HG03457 (cell line): Measurements from ENCODE around the gene NYAP1.
"Not testable (repeated sequence)": the region's sequence is repeated elsewhere in the genome, so short reads cannot be mapped to it uniquely, and the experiment has no call there.

ENCODE experiments used
- ATAC-seq: cut with Tn5 transposase; IDR thresholded peaks from one replicate; pipeline ENCODE4 v1.9.1; 2021; ENCODE audit warnings: moderate number of reproducible peaks; ENCODE audit not compliant: unreplicated experiment

The NYAP1 gene

DNA sequence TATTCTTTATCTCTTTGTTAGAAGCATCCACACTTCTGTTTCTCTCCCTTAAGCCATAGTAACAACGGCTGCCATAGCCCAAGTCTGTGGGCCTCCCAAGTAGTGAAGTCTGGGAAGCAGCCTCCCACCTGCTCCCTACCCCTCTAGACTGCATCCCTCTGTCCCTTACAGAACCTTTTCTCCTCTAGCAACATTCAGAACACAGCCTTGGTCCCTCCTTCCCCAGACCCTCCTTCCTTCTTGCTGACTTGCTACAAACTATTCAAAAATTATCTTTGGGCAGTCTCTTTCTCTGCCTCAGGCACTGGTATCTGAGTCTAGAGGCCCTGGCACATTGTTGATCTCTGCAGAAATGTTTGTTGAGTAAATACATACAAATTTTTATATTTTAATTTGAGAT is 2.3 kb upstream of the NYAP1 start:
- no peak for ATAC-seq

DNA sequence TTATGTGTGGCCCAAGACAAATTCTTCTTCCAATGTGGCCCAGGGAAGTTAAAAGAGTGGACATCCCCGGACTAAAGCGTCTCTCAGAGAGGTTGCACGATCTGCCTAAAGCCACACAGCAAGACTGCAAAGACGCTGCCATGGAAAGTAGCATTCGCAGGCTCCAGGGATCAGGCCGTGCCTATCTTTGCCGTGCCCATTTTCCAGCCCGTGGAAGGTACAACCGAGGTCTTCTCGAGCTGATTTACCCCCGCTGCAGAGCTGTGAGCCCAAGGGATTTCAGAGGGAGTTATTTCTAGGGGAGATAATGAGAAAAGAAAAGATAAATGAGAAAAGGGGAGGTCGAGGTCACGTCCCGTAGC is 1.0 kb upstream of the NYAP1 start:
- no peak for ATAC-seq

DNA sequence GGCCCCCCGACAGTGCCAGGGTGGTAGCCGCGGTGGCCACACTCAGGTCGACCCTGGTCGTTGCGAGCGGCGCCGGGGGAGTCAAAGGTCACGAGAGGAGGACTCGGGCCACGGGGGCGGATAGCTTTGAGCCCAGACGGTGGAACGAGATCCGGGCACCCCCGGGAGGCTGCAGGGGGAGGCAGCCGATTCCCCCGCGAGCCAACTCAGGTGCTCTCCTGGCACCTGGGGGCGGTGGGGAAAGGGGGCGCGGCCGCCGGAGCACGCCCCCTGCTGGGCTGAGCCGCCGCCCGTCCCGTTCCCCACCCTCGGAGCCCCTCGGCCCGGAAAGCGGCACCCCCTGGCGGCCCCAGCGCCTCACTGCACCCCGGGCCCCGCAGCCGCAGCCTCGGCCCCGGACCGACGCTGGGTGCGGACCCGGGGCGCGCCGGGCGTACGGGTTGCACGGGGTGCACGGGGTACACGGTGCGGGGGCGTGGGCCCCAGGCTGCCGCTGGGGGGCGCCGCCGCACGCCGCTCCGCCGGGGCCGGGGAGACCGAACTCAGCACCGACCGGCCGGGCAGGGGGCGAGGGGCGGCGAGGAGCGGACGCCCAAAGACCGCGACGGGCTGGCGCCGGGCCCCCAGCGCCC is 521 bp upstream of the NYAP1 start:
- ATAC-seq: peak; percentile 46

DNA sequence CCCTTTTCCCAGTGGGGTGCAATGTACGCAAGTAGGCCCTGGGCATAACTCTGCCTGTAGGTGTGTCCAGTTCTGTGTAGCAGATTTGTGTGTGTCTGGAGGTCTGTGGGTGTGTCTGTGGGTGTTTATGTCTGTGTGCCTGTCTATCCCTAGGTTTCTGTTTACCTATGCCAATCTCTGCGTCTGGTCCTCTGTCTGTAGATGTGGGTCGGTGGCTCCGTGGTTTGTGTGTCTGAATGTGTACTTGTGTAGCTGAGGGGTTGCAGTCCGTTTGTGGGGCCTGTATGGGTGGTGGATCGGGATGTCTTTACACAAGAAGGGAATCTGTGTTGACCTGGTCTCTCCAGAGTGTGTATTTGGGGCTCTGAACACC is 932 bp downstream of the NYAP1 start:
- ATAC-seq: no peak

DNA sequence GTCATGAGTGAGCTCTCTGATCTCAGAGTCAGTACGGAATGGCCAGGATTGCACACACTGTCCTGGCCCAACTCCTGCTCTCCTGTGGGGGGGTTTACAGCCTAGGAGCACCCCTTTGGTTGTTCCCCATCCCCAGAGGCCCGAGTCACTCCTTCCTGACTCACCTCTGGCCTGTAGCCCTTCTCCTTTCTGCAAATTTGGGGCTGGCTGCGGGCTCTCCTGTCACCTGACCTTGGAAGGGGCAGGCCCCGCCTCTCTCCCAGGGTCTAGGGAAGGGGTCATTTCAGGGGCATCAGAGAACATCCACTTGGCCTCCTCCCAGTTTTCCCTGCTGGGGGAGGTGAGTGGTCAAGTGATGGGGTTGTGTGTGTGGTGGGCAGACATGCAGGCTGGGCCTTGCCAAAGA is 1.7 kb downstream of the NYAP1 start:
- no peak for ATAC-seq

DNA sequence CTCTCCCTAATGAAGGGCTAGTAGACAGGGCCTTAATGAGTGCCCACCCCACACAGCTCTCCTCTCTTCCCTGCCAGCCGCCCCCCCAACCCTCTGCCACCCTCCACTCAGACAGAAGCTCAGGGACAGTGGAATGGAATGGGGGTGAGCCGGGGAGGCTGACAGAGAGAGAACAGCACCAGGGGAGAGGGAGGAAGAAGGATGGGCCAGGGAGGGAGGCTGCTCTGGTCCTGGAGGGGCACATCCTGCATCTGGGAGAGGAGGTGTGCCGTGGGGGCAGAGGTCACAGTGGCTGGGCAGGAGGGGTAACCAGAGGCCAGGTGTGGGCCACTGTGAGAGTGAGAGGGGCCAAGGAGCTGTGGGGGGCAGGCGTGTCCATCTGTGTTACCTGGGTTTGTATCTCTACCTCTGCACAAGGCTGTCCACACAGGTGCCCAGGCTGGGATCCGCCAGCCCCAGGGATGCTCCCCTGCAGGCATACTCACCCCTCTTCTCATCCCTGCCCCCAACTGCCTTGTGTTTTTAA is 2.4 kb downstream of the NYAP1 start:
- ATAC-seq: no peak

DNA sequence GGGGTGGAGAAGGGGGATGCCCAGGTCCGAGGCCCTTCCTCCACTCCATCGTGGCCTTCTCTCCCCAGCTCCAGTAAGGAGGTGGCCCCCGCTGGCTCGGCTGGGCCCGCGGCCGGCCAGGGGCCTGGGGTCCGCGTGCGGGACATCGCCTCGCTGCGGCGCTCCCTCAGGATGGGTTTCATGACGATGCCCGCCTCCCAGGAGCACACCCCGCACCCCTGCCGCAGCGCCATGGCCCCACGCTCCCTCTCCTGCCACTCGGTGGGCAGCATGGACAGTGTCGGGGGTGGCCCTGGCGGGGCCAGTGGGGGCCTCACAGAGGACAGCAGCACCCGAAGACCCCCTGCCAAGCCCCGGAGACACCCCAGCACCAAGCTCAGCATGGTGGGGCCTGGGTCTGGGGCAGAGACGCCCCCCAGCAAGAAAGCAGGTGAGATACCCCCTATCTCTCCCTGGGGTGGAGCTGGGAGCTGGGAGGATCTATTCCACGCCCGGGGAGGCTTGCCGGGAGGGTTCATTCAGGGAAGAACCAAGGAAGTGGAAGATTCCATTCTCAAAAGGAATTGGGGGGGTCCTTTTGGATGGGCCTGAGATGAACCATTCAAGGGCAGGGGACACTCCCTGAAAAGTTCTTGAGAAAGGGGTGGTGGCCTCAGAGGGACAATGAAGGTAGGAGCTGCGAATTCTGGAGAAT is 3.2 kb downstream of the NYAP1 start:
- ATAC-seq: no peak

DNA sequence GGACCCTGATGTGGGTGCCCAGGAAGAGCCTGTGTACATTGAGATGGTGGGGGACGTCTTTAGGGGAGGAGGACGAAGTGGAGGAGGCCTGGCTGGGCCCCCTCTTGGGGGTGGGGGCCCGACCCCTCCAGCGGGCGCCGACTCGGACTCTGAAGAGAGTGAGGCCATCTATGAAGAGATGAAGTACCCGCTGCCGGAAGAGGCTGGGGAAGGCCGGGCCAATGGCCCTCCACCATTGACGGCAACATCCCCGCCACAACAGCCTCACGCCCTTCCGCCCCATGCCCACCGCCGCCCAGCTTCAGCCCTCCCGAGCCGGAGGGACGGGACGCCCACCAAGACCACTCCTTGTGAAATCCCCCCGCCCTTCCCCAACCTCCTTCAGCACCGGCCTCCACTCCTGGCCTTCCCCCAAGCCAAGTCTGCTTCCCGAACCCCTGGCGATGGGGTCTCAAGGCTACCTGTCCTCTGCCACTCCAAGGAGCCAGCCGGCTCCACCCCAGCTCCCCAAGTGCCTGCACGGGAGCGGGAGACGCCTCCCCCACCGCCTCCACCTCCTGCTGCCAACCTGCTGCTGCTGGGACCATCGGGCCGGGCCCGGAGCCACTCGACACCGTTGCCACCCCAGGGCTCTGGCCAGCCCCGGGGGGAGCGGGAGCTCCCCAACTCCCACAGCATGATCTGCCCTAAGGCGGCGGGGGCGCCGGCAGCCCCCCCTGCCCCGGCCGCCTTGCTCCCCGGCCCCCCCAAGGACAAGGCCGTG is 4.8 kb downstream of the NYAP1 start:
- no peak for ATAC-seq

DNA sequence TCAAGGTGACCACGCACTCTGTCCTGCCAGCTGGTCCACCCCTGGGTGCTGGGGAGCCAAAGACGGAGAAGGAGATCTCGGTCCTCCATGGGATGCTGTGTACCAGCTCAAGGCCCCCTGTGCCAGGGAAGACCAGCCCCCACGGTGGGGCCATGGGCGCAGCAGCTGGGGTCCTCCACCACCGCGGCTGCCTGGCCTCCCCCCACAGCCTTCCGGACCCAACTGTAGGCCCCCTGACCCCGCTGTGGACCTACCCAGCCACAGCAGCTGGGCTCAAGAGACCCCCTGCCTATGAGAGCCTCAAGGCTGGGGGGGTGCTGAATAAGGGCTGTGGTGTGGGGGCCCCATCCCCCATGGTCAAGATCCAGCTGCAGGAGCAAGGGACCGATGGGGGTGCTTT is 5.4 kb downstream of the NYAP1 start:
- no peak for ATAC-seq

DNA sequence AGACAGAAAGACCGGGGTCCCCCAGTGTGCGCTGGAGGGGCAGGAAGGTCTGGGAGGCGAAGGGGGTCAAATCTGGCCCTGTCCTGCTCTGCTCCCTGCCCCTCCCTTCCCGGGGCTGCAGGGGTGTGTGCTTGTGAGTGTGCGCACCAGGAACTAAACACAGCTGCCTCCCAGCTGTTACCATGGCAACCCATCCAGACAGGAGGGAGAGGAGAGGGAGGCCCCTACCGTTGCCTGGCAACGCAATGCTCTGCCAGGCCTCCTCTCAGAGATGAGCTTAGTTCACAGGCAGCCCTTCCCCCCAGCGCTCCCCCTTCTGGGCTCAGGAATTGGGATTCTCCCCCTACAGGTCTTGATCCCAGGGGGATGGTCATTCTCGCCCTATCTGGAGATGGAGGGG is 6.1 kb downstream of the NYAP1 start:
- no peak for ATAC-seq

DNA sequence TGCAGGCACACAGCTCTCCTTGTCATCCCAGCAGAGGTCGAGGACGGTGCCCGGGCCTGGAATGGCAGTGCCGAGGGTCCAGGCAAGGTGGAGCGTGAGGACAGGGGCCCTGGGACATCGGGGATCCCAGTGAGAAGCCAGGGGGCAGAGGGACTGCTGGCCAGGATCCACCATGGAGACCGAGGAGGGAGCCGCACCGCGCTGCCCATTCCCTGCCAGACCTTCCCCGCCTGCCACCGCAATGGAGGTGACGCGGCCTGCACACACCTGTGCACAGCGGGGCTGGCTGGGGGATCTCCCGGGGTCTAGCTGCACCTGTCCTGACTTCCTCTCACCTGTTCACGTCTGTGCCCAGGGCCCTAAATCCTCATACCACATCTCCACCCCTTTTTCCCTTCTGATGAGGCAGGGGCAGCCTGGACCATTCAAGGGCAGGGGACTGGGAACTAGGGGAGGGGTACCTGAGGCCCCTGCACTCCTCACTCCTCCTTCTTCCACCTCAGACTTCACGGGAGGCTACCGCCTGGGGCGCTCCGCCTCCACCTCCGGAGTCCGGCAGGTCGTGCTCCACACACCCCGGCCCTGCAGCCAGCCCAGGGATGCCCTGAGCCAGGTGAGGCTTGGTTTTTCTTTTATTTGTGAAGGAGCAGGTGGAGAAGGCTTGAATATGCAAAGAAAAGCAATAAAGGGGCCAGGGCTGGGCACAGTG is 6.9 kb downstream of the NYAP1 start:
- ATAC-seq: no peak

DNA sequence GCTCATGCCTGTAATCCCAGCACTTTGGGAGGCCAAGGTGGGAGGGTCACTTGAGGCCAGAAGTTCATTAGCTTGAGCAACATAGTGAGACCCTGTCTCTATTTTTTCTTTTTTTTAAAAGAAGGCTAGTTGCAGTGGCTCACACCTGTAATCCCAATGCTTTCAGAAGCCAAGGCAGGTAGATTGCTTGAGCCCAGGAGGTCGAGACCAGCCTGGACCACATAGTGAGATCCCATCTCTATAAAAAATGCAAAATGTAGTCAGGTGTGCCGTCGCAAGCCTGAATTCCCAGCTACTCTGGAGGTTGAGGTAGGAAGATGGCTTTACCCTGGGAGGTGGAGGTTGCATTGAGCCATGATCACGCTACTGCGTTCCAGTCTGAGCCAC is 7.5 kb downstream of the NYAP1 start:
- ATAC-seq: no peak

DNA sequence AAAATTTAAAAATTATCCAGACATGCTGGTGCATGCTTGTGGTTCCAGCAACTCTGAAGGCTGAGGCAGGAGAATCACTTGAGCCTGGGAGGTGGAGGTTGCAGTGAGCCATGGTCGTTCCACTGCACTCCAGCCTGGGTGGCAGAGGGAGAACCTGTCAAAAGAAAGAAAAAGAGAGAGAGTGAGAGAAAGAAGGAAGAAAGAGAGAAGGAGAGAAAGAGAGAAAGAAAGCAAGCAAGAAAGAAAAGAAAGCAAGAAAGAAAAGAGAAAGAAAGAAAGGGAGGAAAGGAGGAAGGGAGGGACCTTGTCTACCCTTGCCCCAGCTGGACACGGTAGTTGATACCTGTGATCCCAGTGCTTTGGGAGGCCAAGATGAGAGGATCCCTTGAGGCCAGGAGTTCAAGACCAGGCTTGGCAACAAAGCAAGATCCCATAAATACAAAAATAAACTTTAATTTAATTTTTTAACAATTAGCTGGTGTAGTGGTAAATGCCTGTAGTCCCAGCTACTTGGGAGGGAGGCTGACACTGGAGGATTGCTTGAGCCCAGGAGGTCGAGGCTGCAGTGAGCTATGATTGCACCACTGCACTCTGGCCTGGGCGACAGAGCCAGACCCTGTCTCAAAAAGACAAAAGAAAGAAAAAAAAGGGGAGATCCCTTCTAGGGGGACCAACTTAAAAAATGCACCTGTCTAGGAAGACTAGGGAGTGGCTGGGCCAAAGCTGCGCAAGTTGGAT is 9.2 kb downstream of the NYAP1 start:
- no peak for ATAC-seq

DNA sequence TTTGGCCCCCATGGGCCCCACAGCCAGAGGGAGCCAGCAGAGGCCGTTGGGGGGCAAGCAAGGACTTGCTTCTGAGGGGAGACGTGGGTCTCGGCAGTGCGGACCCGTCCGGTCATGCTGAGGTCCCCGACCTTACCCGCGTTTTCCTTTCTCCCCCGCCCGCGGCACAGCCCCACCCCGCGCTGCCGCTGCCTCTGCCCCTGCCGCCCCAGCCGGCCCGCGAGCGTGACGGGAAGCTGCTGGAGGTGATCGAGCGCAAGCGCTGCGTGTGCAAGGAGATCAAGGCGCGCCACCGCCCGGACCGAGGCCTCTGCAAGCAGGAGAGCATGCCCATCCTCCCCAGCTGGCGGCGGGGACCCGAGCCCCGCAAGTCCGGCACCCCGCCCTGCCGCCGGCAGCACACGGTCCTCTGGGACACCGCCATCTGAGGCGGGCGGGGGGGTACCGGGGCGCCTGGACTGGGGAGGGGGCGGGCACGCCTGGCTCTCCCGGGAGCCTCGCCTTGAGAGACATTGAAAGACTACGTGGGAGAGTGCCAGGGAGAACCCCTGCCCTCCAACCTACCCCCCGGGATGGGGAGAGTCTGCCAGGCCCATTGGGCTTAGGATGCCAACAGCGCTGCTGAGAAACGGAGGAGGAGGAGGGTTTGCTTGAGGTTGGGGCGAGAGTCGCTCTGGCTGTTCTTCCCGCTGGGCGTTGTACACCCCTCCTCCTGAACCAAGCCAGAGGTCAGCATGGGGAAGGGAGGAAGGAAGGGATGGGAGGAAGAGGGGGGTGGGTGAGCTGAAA is 9.9 kb downstream of the NYAP1 start:
- no peak for ATAC-seq

DNA sequence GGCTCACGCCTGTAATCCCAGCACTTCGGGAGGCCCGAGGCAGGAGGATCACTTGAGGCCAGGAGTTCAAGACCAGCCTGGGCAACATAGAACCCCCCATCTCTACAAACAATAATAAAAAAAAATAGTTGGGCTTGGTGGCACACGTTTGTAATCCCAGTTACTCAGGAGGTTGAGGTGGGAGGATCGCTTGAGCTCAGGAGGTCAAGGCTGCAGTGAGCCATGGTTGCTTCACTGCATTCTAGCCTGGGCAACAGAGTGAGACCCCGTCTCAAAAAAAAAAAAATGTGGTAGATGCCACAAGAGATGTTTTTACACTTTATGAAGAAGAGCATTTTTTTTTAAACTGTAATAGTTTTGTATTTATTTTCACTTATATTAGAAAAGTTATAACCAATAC is 12.8 kb downstream of the NYAP1 start:
- ATAC-seq: no peak

DNA sequence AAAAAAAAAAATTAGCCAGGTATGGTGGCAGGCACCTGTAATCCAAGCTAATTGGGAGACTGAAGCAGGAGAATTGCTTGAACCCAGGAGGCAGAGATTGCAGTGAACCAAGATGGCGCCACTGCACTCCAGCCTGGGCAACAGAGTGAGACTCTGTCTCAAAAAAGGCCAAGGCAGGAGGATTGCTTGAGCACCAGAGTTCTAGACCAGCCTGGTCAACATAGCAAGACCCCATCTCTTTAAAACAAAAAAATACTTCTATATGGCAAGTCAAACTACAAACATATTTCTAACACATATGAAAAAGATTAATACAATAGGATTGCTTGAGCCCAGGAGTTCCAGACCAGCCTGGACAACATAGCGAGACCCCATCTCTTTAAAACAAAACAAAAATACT is 17.0 kb downstream of the NYAP1 start:
- ATAC-seq: not testable (repeated sequence)

DNA sequence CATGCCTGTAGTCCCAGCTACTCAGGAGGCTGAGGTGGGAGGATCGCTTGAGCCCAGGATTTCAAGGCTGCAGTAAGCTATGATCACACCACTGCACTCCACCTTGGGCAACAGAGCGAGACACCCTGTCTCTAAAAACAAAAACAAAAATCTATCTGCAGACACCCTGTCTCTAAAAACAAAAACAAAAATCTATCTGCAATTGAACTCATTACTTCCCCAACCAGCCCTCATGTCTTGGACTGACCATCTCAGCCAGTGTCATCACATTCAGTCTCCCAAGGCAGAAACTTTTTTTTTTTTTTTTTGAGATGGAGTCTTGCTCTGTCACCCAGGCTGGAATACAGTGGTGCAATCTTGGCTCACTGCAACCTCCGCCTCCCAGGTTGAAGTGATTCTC is 20.3 kb downstream of the NYAP1 start:
- not testable (repeated sequence) for ATAC-seq

DNA sequence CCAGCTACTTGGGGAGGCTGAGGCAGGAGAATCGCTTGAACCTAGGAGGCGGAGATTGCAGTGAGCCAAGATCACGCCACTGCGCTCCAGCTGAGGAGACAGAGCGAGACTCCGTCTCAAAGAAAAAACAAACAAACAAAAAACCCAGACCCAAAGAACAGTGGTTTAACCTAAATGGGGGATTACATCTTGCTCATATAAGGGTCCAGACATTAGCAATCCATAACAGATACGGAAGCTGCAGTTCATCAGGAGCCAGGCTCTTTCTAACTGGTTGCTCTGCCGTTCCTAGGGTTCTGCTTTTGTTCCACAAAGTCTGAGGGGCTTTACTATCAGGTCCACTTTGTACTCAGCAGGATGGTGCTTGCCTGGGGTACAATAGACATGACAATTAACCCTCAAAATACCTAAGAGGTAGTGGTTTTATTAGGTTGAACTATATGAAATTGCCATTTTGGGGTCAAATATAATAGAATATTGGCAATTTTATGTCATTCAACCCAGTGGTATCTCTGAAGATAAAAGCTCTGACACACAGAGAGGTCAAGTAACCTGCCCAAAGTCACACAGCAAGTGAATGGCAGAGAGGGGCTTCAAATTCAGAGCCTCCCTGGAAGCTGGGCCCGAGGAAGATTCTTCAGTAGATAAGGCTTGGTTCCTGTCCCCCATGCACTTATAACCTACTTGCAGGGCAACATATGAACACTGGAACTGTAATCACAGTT is 21.3 kb downstream of the NYAP1 start:
- no peak for ATAC-seq

DNA sequence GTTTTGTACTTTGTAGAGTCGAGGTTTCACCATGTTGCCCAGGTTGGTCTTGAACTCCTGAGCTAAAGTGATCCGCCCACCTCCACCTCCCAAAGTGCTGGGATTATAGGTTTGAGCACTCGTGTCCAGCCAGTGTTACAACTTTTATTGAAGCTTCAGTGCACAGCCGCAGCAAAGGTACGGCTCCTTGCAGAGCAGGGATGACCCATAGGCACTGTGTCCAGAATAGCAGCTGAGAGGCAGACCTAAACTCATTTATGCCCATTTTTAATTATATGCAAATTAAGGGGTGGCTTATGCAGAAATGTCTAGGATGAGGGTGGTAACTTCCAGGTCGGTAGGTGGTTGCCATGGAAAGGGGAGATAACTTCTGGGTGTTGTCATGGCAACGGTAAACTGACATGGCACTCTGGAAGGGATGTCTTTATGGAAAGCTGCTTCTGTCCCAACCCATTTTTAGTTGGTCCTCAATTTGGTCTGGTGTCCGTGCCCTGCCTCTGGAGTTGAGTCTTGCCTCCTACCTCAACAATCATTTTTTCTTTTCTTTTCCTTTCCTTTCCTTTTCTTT is 22.7 kb downstream of the NYAP1 start:
- no peak for ATAC-seq
